ENCODE data around the gene GSE1.

- TF ChIP-seq, protein P1, sequence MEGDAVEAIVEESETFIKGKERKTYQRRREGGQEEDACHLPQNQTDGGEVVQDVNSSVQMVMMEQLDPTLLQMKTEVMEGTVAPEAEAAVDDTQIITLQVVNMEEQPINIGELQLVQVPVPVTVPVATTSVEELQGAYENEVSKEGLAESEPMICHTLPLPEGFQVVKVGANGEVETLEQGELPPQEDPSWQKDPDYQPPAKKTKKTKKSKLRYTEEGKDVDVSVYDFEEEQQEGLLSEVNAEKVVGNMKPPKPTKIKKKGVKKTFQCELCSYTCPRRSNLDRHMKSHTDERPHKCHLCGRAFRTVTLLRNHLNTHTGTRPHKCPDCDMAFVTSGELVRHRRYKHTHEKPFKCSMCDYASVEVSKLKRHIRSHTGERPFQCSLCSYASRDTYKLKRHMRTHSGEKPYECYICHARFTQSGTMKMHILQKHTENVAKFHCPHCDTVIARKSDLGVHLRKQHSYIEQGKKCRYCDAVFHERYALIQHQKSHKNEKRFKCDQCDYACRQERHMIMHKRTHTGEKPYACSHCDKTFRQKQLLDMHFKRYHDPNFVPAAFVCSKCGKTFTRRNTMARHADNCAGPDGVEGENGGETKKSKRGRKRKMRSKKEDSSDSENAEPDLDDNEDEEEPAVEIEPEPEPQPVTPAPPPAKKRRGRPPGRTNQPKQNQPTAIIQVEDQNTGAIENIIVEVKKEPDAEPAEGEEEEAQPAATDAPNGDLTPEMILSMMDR (IDR thresholded peaks at IDR 0.05) = no peak
- no peak for TF ChIP-seq POLR2A (IDR thresholded peaks at IDR 0.05)
These were observed 90.9 kb downstream of the GSE1 start for GRCh38 chr16:85704011-85704410.

All from testis (tissue), 2 donors.